Activated CD4-positive, alpha-beta T cell treated with anti-CD3 and anti-CD28 coated beads, Interleukin-2, amount 10 ng/mL, durations not matched to agents 7 days and 5 days (primary cell): ENCODE results near the gene ARSI. TPM values are rescaled to one million over a fixed set of nuclear protein-coding genes. Genes with fewer than 3 reads are reported as not detected.

Source experiments
- CTCF ChIA-PET: fragments of 350-600 bp; sonication (Branson Sonifier 250); formaldehyde crosslinking; loops from one replicate; lab custom pipeline; 2021; ENCODE audit warnings: antibody characterized with exemption; lab: Charles Lee
- POLR2A ChIA-PET: fragments of 350-600 bp; sonication (Branson Sonifier 250); formaldehyde crosslinking; loops from one replicate; lab custom pipeline; 2021; ENCODE audit warnings: antibody characterized with exemption; lab: Charles Lee
- DNase-seq: peaks from one replicate; pipeline ENCODE4 v3.0.0-alpha.2; 2020
- H3K27ac Mint-ChIP-seq: one replicate; pipeline ENCODE4 v1.8.0; 2021; ENCODE audit warnings: mild to moderate bottlenecking, moderate library complexity, mixed read lengths
- H3K27me3 Mint-ChIP-seq: one replicate; pipeline ENCODE4 v1.8.0; 2021; ENCODE audit warnings: mixed read lengths
- H3K36me3 Mint-ChIP-seq: one replicate; pipeline ENCODE4 v1.8.0; 2021; ENCODE audit warnings: low read depth, mixed read lengths
- H3K4me1 Mint-ChIP-seq: one replicate; pipeline ENCODE4 v1.8.0; 2021; ENCODE audit warnings: mixed read lengths
- H3K4me3 Mint-ChIP-seq: one replicate; pipeline ENCODE4 v1.8.0; 2021; ENCODE audit warnings: mild to moderate bottlenecking, moderate library complexity, mixed read lengths
- H3K9me3 Mint-ChIP-seq: one replicate; pipeline ENCODE4 v1.8.0; 2021; ENCODE audit warnings: mixed read lengths
- total RNA-seq, 2 experiments: library from RNA; stranded (reverse); gene quantifications; one replicate each; pipeline ENCODE4 v1.2.3, GENCODE V29; 2021

The ARSI gene
- total RNA-seq, 2 experiments from 2014 or later: not detected

DNA sequence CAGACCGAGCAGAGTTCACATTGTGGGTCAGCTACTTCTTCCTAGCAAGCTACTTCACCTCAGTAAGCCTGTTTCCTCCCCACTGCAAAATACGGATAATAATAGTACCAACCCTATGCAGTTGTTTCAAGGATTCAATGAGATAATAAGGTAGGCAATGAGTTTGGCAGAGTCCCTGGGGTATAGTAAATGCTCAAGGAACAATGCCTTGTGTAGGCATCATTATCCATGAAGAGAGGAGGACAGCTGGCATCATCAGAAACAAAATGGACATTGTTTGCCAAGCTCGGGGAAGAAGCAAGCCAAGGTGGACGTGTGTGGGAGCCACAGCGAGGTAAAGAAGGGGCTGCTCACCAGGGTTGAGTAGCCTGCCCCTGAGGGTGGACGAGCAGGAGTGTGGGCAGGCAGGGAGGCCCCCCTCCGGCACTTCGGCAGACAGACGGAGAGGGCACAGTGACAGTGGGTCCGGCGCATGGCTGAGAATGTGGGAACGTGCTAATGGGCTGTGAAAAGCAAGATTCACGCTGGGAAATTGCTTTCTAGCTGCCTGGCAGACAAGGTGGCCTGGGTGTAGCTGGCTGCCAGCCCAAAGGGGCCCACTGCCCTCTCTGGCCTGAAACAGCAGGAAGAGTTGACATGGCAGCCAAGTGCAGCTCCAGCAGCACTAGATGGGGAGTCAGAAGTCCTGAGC, 23.2 kb downstream of the ARSI start:
- H3K36me3 Mint-ChIP-seq: no peaks in the 10 kb centered on the region
- POLR2A ChIA-PET: no interaction called here

DNA sequence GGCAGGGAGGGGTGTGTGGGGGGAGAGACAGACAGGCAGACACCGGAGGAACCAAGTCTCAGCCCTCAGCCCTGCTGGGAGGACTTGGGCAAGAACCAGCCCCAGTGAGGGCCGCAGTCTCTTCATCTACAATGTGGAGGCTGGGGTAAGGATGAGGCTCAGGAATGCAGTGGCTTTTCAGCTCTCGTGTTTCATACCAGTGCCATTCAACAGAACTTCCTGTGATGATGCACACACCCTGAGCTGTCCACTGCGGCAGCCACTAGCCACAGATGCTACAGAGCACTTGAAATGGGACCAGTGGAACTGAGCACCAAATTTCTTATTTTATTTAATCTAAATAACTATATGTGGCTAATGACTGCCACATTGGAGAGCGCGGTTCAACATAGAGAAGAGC, 23.8 kb downstream of the ARSI start:
- DNase-seq: no peak
- H3K4me3 Mint-ChIP-seq: no peak overlapping the region
- peaks cover 11% of the 10 kb centered on the region for H3K27me3 Mint-ChIP-seq
- no peaks in the 10 kb centered on the region for H3K4me1 Mint-ChIP-seq
- ChIA-PET CTCF (interaction anchor here (0.7 kb wide), 1 partner anchor 12 kb away, joined by 3 read pairs; no protein-coding TSS in a partner anchor), POLR2A (no interaction called here)
- H3K36me3 Mint-ChIP-seq: no peaks in the 10 kb centered on the region
- H3K9me3 Mint-ChIP-seq: no peaks in the 10 kb centered on the region
- no peak overlapping the region for H3K27ac Mint-ChIP-seq

More for the DNA sequence above, 23.2 kb downstream of the ARSI start:
- CTCF ChIA-PET: interaction anchor here (0.7 kb wide), 1 partner anchor 11 kb away, joined by 3 read pairs; no protein-coding TSS in a partner anchor
- Mint-ChIP-seq H3K9me3 (no peaks in the 10 kb centered on the region), H3K27ac (no peak overlapping the region), H3K27me3 (peaks cover 11% of the 10 kb centered on the region), H3K4me1 (no peaks in the 10 kb centered on the region), H3K4me3 (no peak overlapping the region)
- DNase-seq: no peak

DNA sequence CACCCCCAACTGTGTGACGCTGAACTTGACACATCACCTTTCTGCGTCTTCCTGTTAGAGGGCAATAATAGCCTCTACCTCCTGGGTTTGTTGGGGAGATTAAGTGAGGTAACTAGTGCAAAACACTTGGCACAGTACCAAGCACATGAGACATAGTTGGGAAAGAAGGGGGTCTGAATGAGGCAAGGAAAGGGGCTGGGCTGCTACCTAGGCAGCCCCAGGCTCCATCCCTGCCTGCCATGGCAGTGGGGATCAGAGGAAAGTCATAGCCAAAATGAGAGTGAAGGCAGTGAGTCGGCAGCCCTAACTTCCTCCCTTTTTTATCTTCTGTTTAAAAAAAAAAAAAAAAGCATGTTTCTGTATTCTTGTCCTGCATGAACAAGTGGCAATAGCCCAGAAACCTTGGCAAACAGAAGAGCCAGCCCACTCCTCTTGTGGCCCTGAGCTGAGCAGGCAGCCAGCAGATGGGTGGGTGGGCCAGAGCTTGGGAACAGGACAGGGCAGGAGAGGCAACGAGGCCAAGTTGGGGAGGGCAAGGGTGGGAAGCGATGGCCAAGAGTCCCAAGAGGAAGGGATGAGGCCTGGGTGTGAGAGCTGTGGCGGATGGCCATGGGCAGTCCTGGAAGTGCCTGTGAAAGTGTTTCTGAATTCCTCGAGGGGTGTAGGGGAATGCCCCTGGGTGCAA, 24.5 kb downstream of the ARSI start:
- H3K4me1 Mint-ChIP-seq: no peaks in the 10 kb centered on the region
- H3K4me3 Mint-ChIP-seq: no peak overlapping the region
- ChIA-PET POLR2A (no interaction called here), CTCF (interaction anchor here (0.7 kb wide), 1 partner anchor 194 kb away, joined by 3 read pairs; no protein-coding TSS in a partner anchor)
- no peak for DNase-seq
- H3K27me3 Mint-ChIP-seq: peaks cover 11% of the 10 kb centered on the region
- no peak overlapping the region for H3K27ac Mint-ChIP-seq
- H3K9me3 Mint-ChIP-seq: no peaks in the 10 kb centered on the region
- no peaks in the 10 kb centered on the region for H3K36me3 Mint-ChIP-seq

DNA sequence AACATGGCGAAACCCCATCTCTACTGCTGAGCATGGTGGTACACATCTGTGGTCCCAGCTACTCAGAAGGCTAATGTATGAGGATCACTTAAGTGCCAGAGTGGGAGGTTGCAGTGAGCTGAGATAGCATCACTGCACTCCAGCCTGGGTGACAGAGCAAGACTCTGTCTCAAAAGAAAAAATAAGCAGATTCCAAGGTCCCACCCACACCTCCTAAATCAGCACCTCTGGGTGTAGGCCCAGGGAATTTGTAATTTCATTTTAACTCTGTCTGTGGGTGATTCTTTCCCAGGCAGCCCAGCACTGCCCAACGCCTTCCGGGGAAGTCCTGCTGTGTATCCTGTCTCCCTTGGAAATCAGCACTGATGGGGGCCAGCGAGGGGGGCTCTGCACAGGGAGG, 25.7 kb downstream of the ARSI start:
- Mint-ChIP-seq H3K36me3 (no peaks in the 10 kb centered on the region), H3K27ac (no peak overlapping the region), H3K27me3 (peaks cover 11% of the 10 kb centered on the region), H3K9me3 (no peaks in the 10 kb centered on the region), H3K4me3 (no peak overlapping the region), H3K4me1 (no peaks in the 10 kb centered on the region)
- ChIA-PET POLR2A (no interaction called here), CTCF (interaction anchor here (2.8 kb wide), 1 partner anchor 11 kb away, joined by 8 read pairs; no protein-coding TSS in a partner anchor)
- no peak for DNase-seq

DNA sequence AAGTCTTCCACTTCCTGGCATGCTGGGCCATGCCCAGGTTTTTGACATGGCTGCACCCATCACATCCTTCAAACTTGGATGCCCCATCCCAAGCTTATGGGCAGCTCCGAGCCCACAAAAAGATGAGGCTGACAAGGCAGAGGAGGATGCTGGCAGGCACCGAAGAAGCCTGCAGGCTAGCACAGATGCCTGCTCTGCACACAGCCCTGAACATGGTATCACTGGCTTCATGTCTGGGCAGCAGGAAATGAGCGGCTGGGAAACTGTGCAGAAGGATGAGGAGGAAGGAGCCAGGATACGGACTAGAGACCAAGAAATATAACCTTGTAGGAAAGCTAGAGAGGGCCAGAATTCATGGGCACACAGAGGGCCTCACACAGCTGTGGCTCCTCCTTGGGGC, 27.9 kb downstream of the ARSI start:
- Mint-ChIP-seq H3K27me3 (peaks cover 6% of the 10 kb centered on the region), H3K27ac (no peak overlapping the region), H3K9me3 (no peaks in the 10 kb centered on the region), H3K4me3 (no peak overlapping the region), H3K4me1 (no peaks in the 10 kb centered on the region), H3K36me3 (no peaks in the 10 kb centered on the region)
- ChIA-PET CTCF (interaction anchor here (0.8 to 2.8 kb wide), 2 partner anchors 9 to 50 kb away, joined by 3 to 8 read pairs; no protein-coding TSS in a partner anchor), POLR2A (no interaction called here)
- DNase-seq: no peak

DNA sequence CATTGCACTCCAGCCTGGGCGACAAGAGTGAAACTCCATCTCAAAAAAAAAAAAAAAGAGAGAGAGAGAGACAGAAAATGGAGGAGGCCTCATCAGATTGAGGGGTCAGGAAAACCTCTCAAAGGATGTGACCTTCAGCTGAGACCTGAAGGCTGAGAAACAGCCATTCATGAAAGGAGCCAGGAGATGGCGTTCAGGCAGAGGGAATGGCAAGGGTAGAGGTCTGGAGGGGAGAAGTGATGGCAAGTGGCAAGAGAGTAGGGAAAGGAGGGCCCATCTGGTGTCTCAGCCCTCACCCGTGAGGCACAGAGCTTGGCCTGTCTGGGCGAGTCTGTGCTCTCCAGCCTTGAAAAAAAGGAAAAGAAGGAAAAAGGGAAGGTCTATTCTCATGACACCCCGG, 30.2 kb downstream of the ARSI start:
- ChIA-PET CTCF (interaction anchor here (1.1 kb wide), 1 partner anchor 38 kb away, joined by 3 read pairs; no protein-coding TSS in a partner anchor), POLR2A (no interaction called here)
- no peak for DNase-seq
- Mint-ChIP-seq H3K27ac (no peak overlapping the region), H3K9me3 (no peaks in the 10 kb centered on the region), H3K4me3 (no peak overlapping the region), H3K27me3 (peaks cover 4% of the 10 kb centered on the region), H3K4me1 (no peaks in the 10 kb centered on the region), H3K36me3 (no peaks in the 10 kb centered on the region)

DNA sequence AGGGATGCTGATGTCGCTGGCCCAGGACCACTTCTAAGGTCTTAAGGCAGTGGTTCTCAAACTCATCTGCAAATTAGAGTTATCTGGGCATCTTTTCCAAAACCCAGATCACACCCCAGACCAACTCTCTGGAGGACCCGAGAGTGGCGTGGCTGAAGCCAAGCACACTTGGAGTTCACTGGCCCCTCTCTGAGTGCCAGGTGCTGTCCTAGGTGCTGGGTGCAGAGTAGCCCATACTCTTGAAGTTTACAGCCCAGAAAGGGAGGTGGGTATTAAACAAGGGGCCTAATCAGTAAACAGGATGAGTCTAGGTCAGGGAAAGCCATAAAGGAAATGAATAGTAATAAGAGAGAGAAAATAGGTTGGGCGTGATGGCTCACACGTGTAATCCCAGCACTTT, 30.8 kb downstream of the ARSI start:
- H3K4me3 Mint-ChIP-seq: no peak overlapping the region
- no peak for DNase-seq
- no peaks in the 10 kb centered on the region for H3K9me3 Mint-ChIP-seq
- H3K27ac Mint-ChIP-seq: no peak overlapping the region
- no peaks in the 10 kb centered on the region for H3K36me3 Mint-ChIP-seq
- peaks cover 4% of the 10 kb centered on the region for H3K27me3 Mint-ChIP-seq
- POLR2A ChIA-PET: no interaction called here
- CTCF ChIA-PET: interaction anchor here (0.6 to 1.2 kb wide), 3 partner anchors 38 to 209 kb away, joined by 3 read pairs; no protein-coding TSS in a partner anchor
- no peaks in the 10 kb centered on the region for H3K4me1 Mint-ChIP-seq

DNA sequence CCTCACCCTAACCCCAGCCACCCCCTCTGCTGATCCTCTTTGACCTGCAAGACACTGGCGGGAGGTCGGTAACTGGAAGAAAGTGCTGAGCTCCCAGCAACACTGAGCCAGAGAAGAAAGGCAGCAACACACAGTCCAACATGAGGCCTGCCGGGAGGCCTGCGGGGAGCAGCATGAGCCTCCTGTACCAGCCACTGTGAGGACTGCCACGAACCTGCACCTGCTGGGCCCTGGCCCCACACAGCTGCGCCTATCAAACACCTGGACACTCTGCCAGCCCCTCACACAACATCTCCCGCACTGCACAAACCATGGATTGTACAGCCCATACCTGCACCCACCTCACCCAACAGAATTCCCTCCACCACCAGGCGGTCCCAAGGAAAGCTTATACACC, 31.4 kb downstream of the ARSI start:
- H3K36me3 Mint-ChIP-seq: no peaks in the 10 kb centered on the region

DNA sequence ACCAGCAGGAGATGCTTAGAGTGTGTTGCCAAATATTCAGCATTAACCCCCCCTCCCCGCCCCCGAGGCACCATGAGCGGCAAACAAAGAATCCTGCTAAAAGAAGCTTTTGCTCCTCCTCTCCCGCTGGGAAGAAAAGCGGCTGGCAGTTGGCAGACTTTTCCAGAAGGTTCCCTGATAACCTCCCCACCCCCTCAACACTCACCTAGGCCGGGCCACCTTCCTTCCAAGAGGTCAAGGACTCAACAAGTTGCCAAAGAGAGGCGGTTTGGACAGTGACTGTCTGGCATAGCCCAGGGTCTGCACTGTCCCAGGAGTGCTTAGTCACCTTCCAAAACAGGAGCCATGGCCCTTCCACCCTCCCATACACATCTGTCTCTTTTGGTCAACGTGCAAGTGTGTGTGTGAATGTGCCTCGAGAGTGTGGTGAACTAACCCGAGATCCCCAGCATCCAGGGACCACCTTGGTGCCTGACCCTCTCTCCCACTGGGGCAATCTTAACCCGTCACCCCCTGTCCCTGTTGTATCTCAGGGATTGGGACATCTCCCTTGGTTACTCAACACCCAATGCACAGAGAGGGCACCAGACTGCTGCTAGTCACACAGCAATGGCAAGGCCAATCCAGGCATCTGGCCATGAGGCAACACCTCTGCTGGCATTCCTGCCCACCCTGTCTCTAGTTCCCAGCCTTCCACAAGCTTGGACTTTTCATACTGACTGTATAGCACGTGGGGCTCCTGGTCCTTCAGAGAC, 32.0 kb downstream of the ARSI start:
- H3K27me3 Mint-ChIP-seq: no peaks in the 10 kb centered on the region
- DNase-seq: no peak
- ChIA-PET CTCF (interaction anchor here (0.6 to 1.2 kb wide), 4 partner anchors 21 to 78 kb away, joined by 3 to 4 read pairs (median 3); no protein-coding TSS in a partner anchor), POLR2A (no interaction called here)
- no peak overlapping the region for H3K27ac Mint-ChIP-seq
- H3K36me3 Mint-ChIP-seq: no peaks in the 10 kb centered on the region
- no peaks in the 10 kb centered on the region for H3K9me3 Mint-ChIP-seq
- H3K4me1 Mint-ChIP-seq: no peaks in the 10 kb centered on the region
- no peak overlapping the region for H3K4me3 Mint-ChIP-seq

More for the DNA sequence above, 31.4 kb downstream of the ARSI start:
- POLR2A ChIA-PET: no interaction called here
- no peak for DNase-seq
- Mint-ChIP-seq H3K4me1 (no peaks in the 10 kb centered on the region), H3K4me3 (no peak overlapping the region), H3K27me3 (peaks cover 4% of the 10 kb centered on the region), H3K9me3 (no peaks in the 10 kb centered on the region), H3K27ac (no peak overlapping the region)
- CTCF ChIA-PET: interaction anchor here (0.6 to 1.2 kb wide), 5 partner anchors 37 to 208 kb away, joined by 3 read pairs; no protein-coding TSS in a partner anchor

DNA sequence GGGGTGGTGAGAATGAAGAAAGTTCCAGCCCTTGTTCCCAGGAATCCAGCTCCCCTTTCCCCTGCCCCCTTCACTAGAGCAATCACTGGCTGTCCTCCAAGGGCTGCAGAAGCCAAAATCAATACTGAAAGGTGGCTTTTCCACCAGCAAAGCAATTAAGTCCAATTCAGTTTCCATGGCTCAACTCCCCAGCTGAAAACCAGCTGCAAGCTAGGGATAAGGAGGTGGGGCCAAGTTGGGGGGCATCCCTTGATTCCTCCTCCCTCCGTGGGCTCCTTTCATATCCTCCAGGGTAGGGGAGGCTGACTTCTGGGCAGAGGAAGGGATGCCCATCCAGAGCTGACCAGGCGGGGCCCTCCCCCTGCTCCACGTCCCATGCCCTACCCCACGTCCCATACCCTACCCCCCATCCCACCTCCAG, 35.8 kb downstream of the ARSI start:
- H3K4me3 Mint-ChIP-seq: no peak overlapping the region
- DNase-seq: no peak
- H3K27ac Mint-ChIP-seq: no peak overlapping the region
- no peaks in the 10 kb centered on the region for H3K9me3 Mint-ChIP-seq
- no peaks in the 10 kb centered on the region for H3K36me3 Mint-ChIP-seq
- ChIA-PET POLR2A (no interaction called here), CTCF (interaction anchor here (1.5 kb wide), 1 partner anchor 9 kb away, joined by 8 read pairs; no protein-coding TSS in a partner anchor)
- H3K27me3 Mint-ChIP-seq: peaks cover 3% of the 10 kb centered on the region
- H3K4me1 Mint-ChIP-seq: no peaks in the 10 kb centered on the region

DNA sequence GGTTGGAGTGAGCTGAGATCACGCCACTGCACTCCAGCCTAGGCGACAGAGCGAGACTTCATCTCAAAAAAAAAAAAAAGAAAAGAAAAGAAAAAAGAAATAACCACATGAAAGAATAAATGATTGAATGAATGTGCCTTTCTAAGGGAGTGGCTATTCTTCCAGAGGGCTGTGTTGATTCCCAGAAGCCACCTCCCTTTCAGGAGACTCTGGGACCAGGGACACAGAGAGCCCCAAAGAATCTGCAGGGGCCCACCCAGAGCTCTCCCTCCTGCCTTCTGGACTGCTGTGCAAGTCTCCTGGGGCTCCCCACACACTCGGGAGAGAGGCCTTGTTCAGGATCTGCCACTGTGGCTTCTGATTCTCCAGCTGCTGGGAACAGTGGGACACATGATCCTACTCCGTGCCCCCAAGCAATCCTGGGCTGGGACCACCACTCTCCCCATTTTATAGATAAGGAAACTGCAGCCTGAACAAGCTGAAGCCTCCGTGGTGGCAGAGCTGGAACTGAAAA, 36.8 kb downstream of the ARSI start:
- peaks cover 3% of the 10 kb centered on the region for H3K27me3 Mint-ChIP-seq
- ChIA-PET POLR2A (no interaction called here), CTCF (interaction anchor here (1.5 kb wide), 1 partner anchor 10 kb away, joined by 8 read pairs; no protein-coding TSS in a partner anchor)

More for the DNA sequence above, 36.8 kb downstream of the ARSI start:
- no peaks in the 10 kb centered on the region for H3K9me3 Mint-ChIP-seq
- no peak for DNase-seq
- H3K36me3 Mint-ChIP-seq: no peaks in the 10 kb centered on the region
- H3K4me1 Mint-ChIP-seq: no peaks in the 10 kb centered on the region
- no peak overlapping the region for H3K27ac Mint-ChIP-seq
- H3K4me3 Mint-ChIP-seq: no peak overlapping the region
